Measurements from ENCODE around the gene TMOD1. TPM values are rescaled to one million over a fixed set of nuclear protein-coding genes. Genes with fewer than 3 reads are reported as not detected.

Gene TMOD1
- total and polyA plus RNA-seq, 2 experiments from 2014 or later, result 0.69 to 4.5 TPM

DNA sequence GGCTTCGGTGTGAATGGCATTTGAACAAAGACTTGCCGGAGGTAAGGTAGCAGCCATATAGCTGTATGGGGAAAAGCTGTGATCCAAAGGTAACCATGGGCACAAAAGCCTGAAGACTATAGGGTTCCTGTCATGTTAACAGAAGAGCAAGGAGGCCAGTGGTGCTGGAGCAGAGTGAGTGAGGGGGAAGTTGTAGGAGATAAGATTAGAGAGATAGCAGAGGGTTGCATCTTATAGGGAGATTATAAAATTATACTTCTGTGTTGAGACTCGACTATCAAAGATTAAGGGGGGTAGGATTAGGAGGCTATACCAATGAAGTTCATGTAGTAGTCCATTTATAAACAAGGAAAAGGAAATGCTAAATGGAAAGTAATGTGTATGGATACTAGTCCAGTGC lies 135.4 kb downstream of the TMOD1 start:
- Histone ChIP-seq H3K36me3 (ENCODE audit: insufficient read depth) (no peaks in the 10 kb centered on the region; the same call in 1 of the 2 replicates), H3K27me3 (ENCODE audit: insufficient read depth) (no peaks in the 10 kb centered on the region), H3K79me2 (replicated peaks; ENCODE audit: insufficient read depth) (peaks cover 79% of the 10 kb centered on the region), H3K4me3 (no peak overlapping the region), H3K27ac (ENCODE audit: low read depth) (no peak overlapping the region), H3K4me2 (no peak overlapping the region), H4K20me1 (replicated peaks; ENCODE audit: insufficient read depth) (peaks cover 53% of the 10 kb centered on the region), H3K4me1 (ENCODE audit: insufficient read depth) (peaks cover 17% of the 10 kb centered on the region), H2AFZ (no peak overlapping the region), H3F3A (replicated peaks; ENCODE audit: low read depth) (peaks cover 3% of the 10 kb centered on the region; the same call in 1 of the 2 replicates), H3K9me2 (ENCODE audit: insufficient read depth) (no peaks in the 10 kb centered on the region)
- DNase-seq (ENCODE audit: low spot score) (no peak), ATAC-seq (no peak)
- H3K27ac Mint-ChIP-seq, result no peak overlapping the region
- no peak overlapping the region for H3K4me3 Mint-ChIP-seq
- TF ChIP-seq POLR2AphosphoS5 (IDR thresholded peaks at IDR 0.05; ENCODE audit: low read depth) (no peak), NANOG (IDR thresholded peaks at IDR 0.05; ENCODE audit: borderline replicate concordance) (no peak), ZNF114 (CRISPR knock-in tag; IDR thresholded peaks at IDR 0.05) (no peak), EZH2phosphoT487 (IDR thresholded peaks at IDR 0.05; ENCODE audit: unreplicated experiment) (no peak)
- H3K9me3 Mint-ChIP-seq, result no peaks in the 10 kb centered on the region
- peaks cover 3% of the 10 kb centered on the region; the same call in 1 of the 3 replicates for H3K36me3 Mint-ChIP-seq (ENCODE audit: low read depth)
- H3K4me1 Mint-ChIP-seq, result peaks cover 30% of the 10 kb centered on the region
- H3K27me3 Mint-ChIP-seq (ENCODE audit: insufficient read depth, low read depth, poor library complexity), result peaks cover 7% of the 10 kb centered on the region

DNA sequence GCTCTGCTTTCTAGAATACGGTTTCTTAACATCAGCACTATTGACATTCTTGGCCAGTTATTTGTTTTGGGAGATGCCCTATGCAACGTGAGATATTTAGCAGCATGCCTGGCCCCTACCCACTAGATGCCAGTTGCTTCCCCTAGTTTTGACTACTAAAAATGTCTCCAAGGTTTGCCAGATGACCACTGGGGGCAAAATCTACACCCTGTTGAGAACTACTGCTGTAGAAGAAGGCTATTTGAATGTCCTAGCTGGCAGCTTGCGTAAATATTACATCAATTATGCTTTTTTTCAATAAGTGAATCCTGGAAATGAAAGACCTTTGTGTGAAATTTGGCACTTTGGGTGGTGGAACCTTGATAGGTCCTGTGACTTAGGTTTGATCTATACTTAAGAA lies 137.2 kb downstream of the TMOD1 start:
- ATAC-seq (peak; percentile 27; the same call in 1 of the 3 replicates), DNase-seq (ENCODE audit: low spot score) (peak; percentile 37)
- no peak overlapping the region for H3K4me2 ChIP-seq
- H3K4me3 ChIP-seq, result no peak overlapping the region
- H3K79me2 ChIP-seq (replicated peaks; ENCODE audit: insufficient read depth), result peaks cover 87% of the 10 kb centered on the region
- peaks cover 11% of the 10 kb centered on the region for H3K36me3 Mint-ChIP-seq (ENCODE audit: low read depth)
- H3K4me1 ChIP-seq (ENCODE audit: insufficient read depth), result peaks cover 17% of the 10 kb centered on the region
- peaks cover 30% of the 10 kb centered on the region for H3K4me1 Mint-ChIP-seq
- peaks cover 53% of the 10 kb centered on the region for H4K20me1 ChIP-seq (replicated peaks; ENCODE audit: insufficient read depth)
- no peak overlapping the region; the same call in 1 of the 2 replicates for H3K27ac Mint-ChIP-seq
- no peaks in the 10 kb centered on the region for H3K27me3 ChIP-seq (ENCODE audit: insufficient read depth)
- H3K9me2 ChIP-seq (ENCODE audit: insufficient read depth), result no peaks in the 10 kb centered on the region
- no peaks in the 10 kb centered on the region for H3K27me3 Mint-ChIP-seq (ENCODE audit: insufficient read depth, low read depth, poor library complexity)
- TF ChIP-seq, protein P1, sequence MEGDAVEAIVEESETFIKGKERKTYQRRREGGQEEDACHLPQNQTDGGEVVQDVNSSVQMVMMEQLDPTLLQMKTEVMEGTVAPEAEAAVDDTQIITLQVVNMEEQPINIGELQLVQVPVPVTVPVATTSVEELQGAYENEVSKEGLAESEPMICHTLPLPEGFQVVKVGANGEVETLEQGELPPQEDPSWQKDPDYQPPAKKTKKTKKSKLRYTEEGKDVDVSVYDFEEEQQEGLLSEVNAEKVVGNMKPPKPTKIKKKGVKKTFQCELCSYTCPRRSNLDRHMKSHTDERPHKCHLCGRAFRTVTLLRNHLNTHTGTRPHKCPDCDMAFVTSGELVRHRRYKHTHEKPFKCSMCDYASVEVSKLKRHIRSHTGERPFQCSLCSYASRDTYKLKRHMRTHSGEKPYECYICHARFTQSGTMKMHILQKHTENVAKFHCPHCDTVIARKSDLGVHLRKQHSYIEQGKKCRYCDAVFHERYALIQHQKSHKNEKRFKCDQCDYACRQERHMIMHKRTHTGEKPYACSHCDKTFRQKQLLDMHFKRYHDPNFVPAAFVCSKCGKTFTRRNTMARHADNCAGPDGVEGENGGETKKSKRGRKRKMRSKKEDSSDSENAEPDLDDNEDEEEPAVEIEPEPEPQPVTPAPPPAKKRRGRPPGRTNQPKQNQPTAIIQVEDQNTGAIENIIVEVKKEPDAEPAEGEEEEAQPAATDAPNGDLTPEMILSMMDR (conservative IDR thresholded peaks at IDR 0.05; ENCODE audit: low read depth in 2 of 2), result peak in 1 of 2 experiments; percentile 43; a peak in 2 of 4 replicates
- TF ChIP-seq EZH2 (IDR thresholded peaks at IDR 0.05; ENCODE audit: low read depth, unreplicated experiment), result no peak
- TF ChIP-seq, protein P2, sequence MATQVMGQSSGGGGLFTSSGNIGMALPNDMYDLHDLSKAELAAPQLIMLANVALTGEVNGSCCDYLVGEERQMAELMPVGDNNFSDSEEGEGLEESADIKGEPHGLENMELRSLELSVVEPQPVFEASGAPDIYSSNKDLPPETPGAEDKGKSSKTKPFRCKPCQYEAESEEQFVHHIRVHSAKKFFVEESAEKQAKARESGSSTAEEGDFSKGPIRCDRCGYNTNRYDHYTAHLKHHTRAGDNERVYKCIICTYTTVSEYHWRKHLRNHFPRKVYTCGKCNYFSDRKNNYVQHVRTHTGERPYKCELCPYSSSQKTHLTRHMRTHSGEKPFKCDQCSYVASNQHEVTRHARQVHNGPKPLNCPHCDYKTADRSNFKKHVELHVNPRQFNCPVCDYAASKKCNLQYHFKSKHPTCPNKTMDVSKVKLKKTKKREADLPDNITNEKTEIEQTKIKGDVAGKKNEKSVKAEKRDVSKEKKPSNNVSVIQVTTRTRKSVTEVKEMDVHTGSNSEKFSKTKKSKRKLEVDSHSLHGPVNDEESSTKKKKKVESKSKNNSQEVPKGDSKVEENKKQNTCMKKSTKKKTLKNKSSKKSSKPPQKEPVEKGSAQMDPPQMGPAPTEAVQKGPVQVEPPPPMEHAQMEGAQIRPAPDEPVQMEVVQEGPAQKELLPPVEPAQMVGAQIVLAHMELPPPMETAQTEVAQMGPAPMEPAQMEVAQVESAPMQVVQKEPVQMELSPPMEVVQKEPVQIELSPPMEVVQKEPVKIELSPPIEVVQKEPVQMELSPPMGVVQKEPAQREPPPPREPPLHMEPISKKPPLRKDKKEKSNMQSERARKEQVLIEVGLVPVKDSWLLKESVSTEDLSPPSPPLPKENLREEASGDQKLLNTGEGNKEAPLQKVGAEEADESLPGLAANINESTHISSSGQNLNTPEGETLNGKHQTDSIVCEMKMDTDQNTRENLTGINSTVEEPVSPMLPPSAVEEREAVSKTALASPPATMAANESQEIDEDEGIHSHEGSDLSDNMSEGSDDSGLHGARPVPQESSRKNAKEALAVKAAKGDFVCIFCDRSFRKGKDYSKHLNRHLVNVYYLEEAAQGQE (IDR thresholded peaks at IDR 0.05; ENCODE audit: unreplicated experiment), result no peak
- peaks cover 2% of the 10 kb centered on the region; the same call in 1 of the 2 replicates for H3F3A ChIP-seq (replicated peaks; ENCODE audit: low read depth)
- no peaks in the 10 kb centered on the region for H3K9me3 Mint-ChIP-seq
- H3K27ac ChIP-seq (ENCODE audit: low read depth), result no peak overlapping the region
- H3K4me3 Mint-ChIP-seq, result no peak overlapping the region
- H3K36me3 ChIP-seq (ENCODE audit: insufficient read depth), result peaks cover 11% of the 10 kb centered on the region; the same call in 1 of the 2 replicates
- no peak overlapping the region for H2AFZ ChIP-seq

All from GM23338 (cell line).